SJSA1 (cell line): ENCODE data around the gene PRF1. TPM values are rescaled to one million over a fixed set of nuclear protein-coding genes. Genes with fewer than 3 reads are reported as not detected.
"Not testable (repeated sequence)": the region's sequence is repeated elsewhere in the genome, so short reads cannot be mapped to it uniquely, and the experiment has no call there.

ENCODE experiments used
- DNase-seq, 2 experiments: peaks; one replicate each; pipeline ENCODE4 v3.0.0-alpha.2; 2015 to 2020; ENCODE audit warnings: low spot score in 2 of 2, low read depth in 1 of 2
- H3K27ac ChIP-seq: fragments of 250-450 bp; sonication (Bioruptor Pico); 2 replicates; pipeline ENCODE4 v1.5.1; 2020; ENCODE audit warnings: mild to moderate bottlenecking, moderate library complexity
- H3K27me3 ChIP-seq: fragments of 250-450 bp; sonication (Bioruptor Pico); replicated peaks from 2 replicates; pipeline ENCODE4 v1.5.1; 2020; ENCODE audit warnings: mild to moderate bottlenecking, moderate library complexity
- H3K36me3 ChIP-seq: fragments of 250-450 bp; sonication (Bioruptor Pico); 2 replicates; pipeline ENCODE4 v1.5.1; 2020; ENCODE audit warnings: mild to moderate bottlenecking
- H3K4me1 ChIP-seq: fragments of 250-450 bp; sonication (Bioruptor Pico); replicated peaks from 2 replicates; pipeline ENCODE4 v1.6.1; 2021; ENCODE audit warnings: mild to moderate bottlenecking
- H3K4me3 ChIP-seq: fragments of 250-450 bp; sonication (Bioruptor Pico); 2 replicates; pipeline ENCODE4 v1.5.1; 2020; ENCODE audit warnings: mild to moderate bottlenecking
- H3K9me3 ChIP-seq: fragments of 250-450 bp; sonication (Bioruptor Pico); replicated peaks from 2 replicates; pipeline ENCODE4 v1.5.1; 2020; ENCODE audit warnings: mild to moderate bottlenecking
- total RNA-seq: library from RNA; depleted of rRNA; stranded (reverse); fragments of >200 nt; shearing (Covaris generic); gene quantifications from 2 replicates; pipeline ENCODE4 v1.2.3, GENCODE V29; 2014

Gene PRF1
- total RNA-seq, 1 experiment from 2014 or later: not detected

DNA sequence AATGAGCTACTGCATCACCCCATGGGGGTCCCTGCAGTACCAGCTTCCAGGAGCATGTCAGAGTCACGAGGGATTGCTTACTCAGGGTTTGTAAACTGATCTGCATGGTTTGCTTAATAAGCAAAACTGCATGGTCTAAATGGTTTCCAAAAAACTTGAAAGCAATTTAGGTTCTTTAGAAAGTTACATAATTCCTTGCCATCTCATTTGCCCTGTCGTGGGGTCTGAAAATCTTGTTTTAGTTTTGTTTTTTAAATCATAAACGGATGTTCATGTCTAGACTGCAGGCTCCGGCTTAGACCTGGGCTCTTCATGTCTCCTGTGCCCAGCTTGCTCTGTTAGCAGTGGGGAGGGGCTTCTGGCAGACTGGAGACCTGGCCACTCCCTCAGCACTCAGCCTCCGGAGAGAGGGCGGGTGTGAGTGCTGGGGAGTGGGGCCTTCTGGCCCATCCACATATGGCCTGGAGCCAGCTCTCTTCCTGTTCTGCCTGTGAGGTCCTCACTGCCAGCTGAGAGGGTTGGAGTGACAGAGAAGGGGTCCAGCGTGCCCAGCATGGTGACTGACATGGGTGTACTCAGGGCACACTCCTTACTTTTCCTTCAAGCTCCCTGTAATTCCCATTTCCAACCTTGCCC lies 17.5 kb downstream of the PRF1 start:
- Histone ChIP-seq H3K4me1 (no peaks in the 10 kb centered on the region), H3K4me3 (no peak overlapping the region), H3K27ac (no peak overlapping the region), H3K36me3 (no peaks in the 10 kb centered on the region), H3K27me3 (peaks cover 8% of the 10 kb centered on the region; the same call in 1 of the 2 replicates), H3K9me3 (no peaks in the 10 kb centered on the region)
- no peak for DNase-seq

DNA sequence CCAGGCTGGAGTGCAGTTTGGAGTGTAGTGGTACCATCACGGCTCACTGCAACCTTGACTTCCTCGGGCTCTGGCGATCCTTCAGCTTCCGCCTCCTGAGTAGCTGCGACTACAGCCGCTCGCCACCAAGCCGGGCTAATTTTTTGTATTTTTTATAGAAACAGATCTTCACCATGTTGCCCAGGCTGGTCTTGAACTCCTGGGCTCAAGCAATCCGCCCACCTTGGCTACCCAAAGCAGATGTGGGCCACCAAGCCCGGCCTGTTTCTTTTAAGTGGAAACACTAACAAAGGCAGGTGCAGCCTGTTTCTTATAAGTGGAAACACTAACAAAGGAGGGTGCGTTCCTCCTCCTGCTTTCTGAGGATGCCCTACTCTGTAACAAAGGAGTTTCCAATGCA lies 18.2 kb downstream of the PRF1 start:
- peaks cover 5% of the 10 kb centered on the region; the same call in 1 of the 2 replicates for H3K27me3 ChIP-seq
- no peak overlapping the region for H3K4me3 ChIP-seq
- no peak overlapping the region for H3K27ac ChIP-seq
- DNase-seq: peak in 1 of 2 experiments; percentile 29
- H3K4me1 ChIP-seq: no peaks in the 10 kb centered on the region
- H3K36me3 ChIP-seq: no peaks in the 10 kb centered on the region
- no peaks in the 10 kb centered on the region for H3K9me3 ChIP-seq

DNA sequence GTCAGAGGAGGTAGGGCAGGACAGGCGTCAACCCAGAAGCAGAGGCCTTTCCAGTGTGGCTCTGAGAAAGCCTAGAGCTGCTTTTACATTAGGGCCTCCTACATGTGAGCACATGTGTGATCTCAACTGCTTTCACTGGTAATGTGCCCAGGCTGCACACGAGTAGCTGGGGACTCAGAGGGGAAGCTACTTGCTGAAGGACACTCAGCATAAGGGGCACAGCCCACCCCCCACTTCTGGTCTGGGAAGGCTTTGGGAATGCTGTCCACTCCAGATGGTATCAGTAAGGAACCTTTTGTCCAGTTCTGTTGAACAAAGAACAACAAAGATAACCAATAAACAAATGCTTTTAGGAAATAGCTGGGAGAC lies 18.9 kb downstream of the PRF1 start:
- Histone ChIP-seq H3K4me3 (no peak overlapping the region), H3K4me1 (peaks cover 4% of the 10 kb centered on the region), H3K27ac (no peak overlapping the region), H3K27me3 (0 out of 2 replicates have a peak, but pooled peaks cover 4% of the 10 kb centered on the region), H3K36me3 (no peaks in the 10 kb centered on the region), H3K9me3 (no peaks in the 10 kb centered on the region)
- DNase-seq: peak in 1 of 2 experiments; percentile 17

DNA sequence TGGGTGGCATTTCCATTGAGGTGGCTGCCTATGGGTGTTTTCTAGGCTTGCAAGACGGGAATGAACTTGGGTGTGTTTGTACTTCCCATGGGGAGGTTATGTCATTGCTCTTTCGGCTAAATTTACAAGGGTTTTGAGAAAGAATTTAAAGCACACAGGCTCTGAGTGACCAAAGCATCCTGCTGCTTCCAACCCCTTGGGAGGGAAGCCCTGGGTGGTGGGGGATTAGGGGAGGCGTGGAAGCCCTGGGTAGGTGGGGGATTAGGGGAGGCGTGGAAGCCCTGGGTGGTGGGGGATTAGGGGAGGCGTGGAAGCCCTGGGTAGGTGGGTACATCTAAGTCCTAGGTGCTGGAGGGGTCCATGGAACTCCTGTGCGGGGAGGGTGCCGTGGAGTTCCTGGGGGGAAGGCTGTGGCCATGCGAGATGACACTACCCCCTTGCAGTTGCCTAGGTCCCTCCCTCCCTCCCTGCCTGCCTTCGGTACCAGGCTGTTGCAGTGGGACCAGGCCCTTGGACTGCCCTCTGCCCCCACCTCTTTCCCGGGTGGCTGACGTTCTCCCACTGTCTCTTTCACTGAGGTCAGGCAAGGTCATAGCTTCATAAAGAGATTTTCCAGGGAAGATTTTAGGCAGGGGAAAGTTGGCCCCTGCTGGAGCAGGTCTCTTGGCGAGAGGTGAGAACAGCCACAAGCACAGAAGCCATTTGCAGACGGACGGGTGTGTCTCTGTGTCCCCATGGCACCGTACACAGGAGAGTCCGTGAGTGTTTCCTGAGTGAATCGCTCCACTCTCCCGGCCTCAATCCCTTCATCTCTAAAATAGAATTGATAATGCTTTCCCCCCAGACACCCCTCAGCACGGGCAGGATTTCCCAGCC lies 19.5 kb downstream of the PRF1 start:
- no peak overlapping the region for H3K4me3 ChIP-seq
- no peaks in the 10 kb centered on the region for H3K36me3 ChIP-seq
- no peak overlapping the region for H3K27ac ChIP-seq
- DNase-seq: peak in 1 of 2 experiments; percentile 25
- H3K9me3 ChIP-seq: no peaks in the 10 kb centered on the region
- no peaks in the 10 kb centered on the region for H3K27me3 ChIP-seq
- H3K4me1 ChIP-seq: peaks cover 8% of the 10 kb centered on the region

DNA sequence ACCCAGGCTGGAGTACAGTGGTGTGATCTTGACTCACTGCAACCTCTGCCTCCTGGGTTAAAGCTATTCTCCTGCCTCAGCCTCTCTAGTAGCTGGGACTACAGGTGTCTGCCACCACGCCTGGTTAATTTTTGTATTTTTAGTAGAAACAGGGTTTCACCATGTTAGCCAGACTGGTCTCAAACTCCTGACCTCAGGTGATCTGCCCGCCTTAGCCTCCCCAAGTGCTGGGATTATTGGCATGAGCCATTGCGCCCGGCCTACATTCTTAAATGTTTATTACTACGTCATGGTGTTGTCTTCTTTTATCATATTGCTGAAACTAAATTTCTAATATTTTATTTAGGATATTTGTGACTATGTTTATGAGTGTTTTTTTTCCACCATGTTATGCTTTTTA lies 21.4 kb downstream of the PRF1 start:
- peaks cover 18% of the 10 kb centered on the region for H3K4me1 ChIP-seq
- not testable (repeated sequence) for H3K4me3 ChIP-seq, H3K36me3 ChIP-seq, H3K27me3 ChIP-seq, DNase-seq, H3K9me3 ChIP-seq, H3K27ac ChIP-seq

DNA sequence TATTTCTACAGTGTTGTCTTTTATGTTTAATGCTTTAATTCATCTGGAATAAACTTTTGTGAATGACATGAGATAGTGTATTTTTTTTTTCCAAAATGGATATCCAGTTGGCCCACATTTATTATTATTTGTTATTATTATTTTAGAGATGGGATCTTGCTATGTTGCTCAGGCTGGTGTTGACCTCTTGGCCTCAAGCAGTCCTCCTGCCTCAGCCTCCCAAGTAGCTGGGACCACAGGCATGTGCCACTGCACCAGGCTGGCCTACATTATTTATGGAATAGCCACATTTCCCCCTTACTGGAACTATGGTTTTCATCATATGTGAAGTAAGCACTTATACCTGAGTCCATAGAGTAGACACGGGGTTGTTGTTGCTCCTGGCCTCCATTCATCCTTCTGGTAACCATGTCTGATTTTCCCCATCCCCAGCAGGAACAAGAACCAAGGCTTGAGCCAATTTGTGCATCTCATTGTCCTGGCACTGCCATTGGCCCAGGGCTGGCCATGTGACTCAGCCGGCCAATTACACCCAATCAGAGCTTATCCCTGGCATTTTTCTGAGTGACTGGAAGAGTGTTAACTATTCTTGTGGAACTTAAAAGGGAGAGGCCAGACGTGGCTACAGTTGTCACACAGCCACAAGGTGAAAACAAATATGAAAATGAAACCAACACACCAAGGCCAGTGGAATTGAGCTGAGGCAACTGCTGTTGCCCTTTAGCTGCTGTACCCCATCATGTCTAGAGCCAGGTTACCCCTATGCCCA lies 23.1 kb downstream of the PRF1 start:
- Histone ChIP-seq H3K36me3 (no peaks in the 10 kb centered on the region), H3K4me1 (peaks cover 26% of the 10 kb centered on the region), H3K4me3 (no peak overlapping the region), H3K27ac (no peak overlapping the region), H3K27me3 (no peaks in the 10 kb centered on the region), H3K9me3 (no peaks in the 10 kb centered on the region)
- no peak for DNase-seq

DNA sequence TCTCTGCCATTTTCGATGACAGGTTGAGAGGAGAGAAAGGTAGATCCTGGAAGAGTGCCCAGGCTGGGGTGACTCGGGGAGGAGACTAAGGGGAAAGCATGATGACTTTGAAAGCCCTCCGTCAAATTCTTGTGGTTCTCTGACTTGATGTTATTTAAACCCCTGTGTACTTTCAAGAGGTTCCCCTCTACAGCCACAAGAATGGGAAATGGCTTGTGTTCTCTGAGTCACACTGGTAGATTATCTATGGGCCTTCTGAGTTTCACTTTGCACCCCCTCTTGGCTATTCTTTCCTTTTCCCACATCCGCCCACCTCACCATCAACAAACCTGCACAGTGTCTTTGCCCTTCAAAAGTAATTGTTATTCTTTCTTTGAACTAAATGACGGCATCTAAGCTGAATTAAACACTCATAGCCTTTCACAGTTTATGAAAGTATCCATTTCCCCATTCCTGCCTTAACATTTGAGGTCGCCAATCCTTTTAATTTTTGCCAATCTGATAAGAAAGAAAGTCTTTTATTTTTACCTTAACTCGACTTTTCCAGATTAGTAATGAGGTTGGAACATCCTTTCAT lies 24.1 kb downstream of the PRF1 start:
- no peaks in the 10 kb centered on the region for H3K27me3 ChIP-seq
- no peak overlapping the region for H3K27ac ChIP-seq
- DNase-seq: peak; percentile 77 to 89
- no peak overlapping the region for H3K4me3 ChIP-seq
- H3K4me1 ChIP-seq: peaks cover 26% of the 10 kb centered on the region
- H3K36me3 ChIP-seq: no peaks in the 10 kb centered on the region
- H3K9me3 ChIP-seq: no peaks in the 10 kb centered on the region

DNA sequence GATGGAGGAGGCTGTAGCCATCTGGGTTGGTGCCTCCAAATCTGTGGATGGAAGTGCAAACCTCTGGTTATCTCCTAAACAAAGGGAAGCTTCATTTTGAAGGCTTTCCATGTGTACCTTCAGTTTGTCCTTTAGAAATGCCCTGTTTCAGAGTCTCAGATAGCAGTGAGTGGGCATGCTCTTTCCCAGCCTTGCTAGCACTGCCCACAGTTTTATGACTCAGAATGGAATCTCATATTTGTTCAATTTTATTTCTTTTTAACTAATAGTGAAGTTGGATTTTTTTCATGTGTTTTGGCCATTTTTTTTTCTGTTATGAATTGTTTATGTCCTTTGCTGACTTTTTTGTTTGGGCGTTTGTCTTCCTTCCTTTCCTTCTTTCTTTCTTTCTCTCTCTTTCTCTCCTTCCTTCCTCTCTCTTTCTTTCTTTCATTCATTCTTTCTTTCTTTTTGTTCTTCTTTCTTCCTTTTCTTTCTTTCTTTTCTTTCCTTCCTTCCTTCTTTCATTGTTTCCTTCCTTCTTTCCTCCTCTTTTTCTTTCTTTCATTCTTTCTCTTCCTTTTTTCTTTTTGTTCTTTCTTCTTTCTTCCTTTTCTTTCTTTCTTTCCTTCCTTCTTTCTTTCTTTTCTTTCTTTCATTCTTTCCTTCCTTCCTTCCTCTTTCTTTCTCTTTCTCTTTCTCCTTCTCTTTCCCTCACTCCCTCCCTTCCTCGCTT lies 25.6 kb downstream of the PRF1 start:
- H3K27ac ChIP-seq: no peak overlapping the region
- no peaks in the 10 kb centered on the region for H3K27me3 ChIP-seq
- no peak overlapping the region for H3K4me3 ChIP-seq
- no peak for DNase-seq
- no peaks in the 10 kb centered on the region for H3K36me3 ChIP-seq
- no peaks in the 10 kb centered on the region for H3K9me3 ChIP-seq
- H3K4me1 ChIP-seq: peaks cover 26% of the 10 kb centered on the region

DNA sequence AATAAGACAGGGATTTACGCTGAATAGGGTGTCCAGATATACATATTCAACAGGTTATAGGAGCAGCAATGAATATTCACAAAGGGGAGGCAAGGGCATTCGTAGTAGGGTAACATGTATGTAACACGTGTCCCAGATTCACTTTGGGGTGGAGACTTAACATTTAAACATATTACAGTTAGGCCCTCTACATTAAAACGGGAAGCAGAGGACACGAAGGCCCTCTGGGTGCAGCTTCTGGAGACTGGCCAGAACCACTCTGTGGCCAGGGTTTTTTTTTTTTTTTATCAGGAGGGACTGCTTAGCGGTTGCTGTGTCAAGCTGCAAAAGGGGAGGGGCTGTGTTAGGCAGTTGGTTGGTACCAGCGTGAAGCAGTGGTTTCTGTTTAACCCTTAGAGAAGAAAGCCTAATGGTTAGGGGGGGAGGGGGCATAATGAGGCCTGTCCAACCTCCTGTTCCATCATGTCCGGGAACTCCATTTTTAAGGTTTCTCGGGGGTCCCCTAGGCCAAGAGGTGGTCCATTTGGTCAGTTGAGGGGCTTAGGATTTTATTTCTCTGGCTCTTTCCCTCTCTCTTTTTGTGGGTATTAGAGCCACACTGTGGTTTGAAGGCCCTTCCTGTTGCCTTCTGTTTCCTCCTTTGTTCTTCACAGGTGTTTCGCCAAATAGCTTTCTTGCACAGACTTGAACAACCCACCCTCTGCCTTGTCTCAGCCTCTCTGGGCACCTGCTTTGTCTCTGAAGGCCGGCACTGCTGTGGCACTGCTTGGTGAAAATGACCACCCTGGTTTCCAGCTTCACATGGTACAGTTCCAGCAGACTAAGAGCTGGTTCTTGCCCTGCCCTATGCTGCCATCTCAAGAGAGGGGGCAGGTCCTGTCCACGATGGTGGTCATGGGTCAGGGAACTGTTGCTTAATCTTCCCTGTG lies 26.4 kb downstream of the PRF1 start:
- Histone ChIP-seq H3K27me3 (no peaks in the 10 kb centered on the region), H3K4me1 (peaks cover 26% of the 10 kb centered on the region), H3K9me3 (no peaks in the 10 kb centered on the region), H3K36me3 (no peaks in the 10 kb centered on the region), H3K27ac (no peak overlapping the region), H3K4me3 (no peak overlapping the region)
- peak in 1 of 2 experiments; percentile 27 for DNase-seq

DNA sequence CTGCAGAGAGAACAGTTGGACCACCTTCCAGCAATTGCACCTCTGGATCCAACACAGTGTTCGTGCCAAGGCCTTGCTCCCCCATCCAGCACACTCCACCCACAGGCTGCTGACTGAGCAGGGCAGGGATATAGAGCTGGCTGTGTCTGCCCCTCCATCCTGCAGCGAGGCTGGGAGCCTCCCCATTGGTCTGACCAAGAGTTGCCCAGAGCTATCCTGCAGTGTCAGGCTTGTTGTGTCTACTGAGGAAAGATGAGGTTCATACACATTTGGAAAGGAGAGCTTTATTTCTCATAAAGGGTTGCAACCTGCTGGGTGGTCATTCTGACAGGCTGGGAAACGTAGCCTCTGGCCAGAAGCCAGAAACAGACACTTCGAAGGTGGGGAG lies 27.1 kb downstream of the PRF1 start:
- DNase-seq: no peak
- no peaks in the 10 kb centered on the region for H3K9me3 ChIP-seq

DNA sequence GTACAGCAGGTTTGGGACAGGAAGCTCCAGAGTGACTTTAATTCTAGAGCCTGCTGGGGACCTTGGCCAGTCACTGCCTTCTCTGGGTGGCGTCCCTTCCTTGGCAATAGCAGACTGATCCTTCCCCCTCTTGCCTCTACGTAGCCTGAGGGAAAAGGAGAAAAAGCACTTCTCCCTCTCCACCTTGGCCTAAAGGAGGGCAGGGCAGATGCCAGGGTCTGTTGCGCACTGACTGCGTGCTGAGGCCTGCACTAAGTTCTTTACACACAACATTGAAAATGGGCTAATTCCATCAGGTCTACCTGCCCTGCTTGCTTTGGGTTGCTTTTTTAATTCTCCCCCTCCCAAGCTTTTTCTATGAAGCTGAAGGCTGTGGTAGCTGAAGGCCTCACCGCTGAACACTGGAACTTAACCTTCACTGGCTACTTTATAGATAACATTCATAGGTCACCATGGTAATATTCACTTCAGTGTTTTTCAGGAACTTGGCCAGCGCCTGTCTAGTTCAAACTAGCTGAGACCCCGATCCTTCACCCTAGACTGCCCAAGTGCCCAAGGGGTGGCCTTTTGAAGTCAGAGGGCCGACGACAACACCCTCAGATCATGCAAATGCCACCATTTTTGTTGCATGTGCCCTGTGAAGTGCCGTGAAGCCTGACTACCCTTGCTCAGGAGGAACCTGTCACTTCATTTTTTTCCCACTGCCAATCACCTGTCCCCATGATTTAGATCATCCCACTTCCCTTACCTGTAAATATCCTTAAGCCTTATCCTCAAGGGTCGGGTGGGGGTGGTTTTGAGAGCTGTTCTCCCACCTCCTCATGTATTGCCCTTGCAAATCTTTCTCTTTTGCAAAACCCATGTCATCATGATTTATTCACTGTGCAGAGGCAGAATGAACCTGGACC lies 28.7 kb downstream of the PRF1 start:
- no peak overlapping the region for H3K4me3 ChIP-seq
- peaks cover 24% of the 10 kb centered on the region for H3K4me1 ChIP-seq
- no peak overlapping the region for H3K27ac ChIP-seq

More for the DNA sequence above, 27.1 kb downstream of the PRF1 start:
- Histone ChIP-seq H3K4me3 (no peak overlapping the region), H3K27me3 (no peaks in the 10 kb centered on the region), H3K27ac (no peak overlapping the region), H3K36me3 (no peaks in the 10 kb centered on the region), H3K4me1 (peaks cover 26% of the 10 kb centered on the region)

More for the DNA sequence above, 28.7 kb downstream of the PRF1 start:
- Histone ChIP-seq H3K36me3 (no peaks in the 10 kb centered on the region), H3K9me3 (no peaks in the 10 kb centered on the region), H3K27me3 (no peaks in the 10 kb centered on the region)
- no peak for DNase-seq
